PC-3 (cell line): ENCODE measurements around the gene CFAP46. TPM values are rescaled to one million over a fixed set of nuclear protein-coding genes. Genes with fewer than 3 reads are reported as not detected.

Source experiments
- ATAC-seq: fragments of 200-7000 bp; cut with Tn5 transposase; 2 replicates; pipeline ENCODE4 v1.9.1; 2020; ENCODE audit warnings: mild to moderate bottlenecking, moderate library complexity
- BruUV-seq: library from RNA; stranded (reverse); fragments of 400-500 nt; replicated peaks from 2 replicates; lab custom pipeline; 2021; lab: Mats Ljungman, UMichigan
- CTCF ChIA-PET: fragments of 300-600 bp; sonication (Branson Sonifier 250); formaldehyde crosslinking; loops from one replicate; lab custom pipeline; 2022; ENCODE audit warnings: antibody characterized with exemption; lab: Charles Lee
- POLR2A ChIA-PET: fragments of 300-600 bp; sonication (Branson Sonifier 250); formaldehyde crosslinking; loops from one replicate; lab custom pipeline; 2022; ENCODE audit warnings: antibody characterized with exemption; ENCODE audit not compliant: unreplicated experiment; lab: Charles Lee
- DNase-seq: peaks from one replicate; pipeline ENCODE4 v3.0.0-alpha.2; 2015
- H2AFZ ChIP-seq: fragments of 300-600 bp; sonication (generic); 2 replicates; pipeline ENCODE4 v1.6.0; 2016; ENCODE audit warnings: antibody characterized with exemption, low read length
- H3F3A ChIP-seq: fragments of 300-600 bp; sonication (generic); one replicate; pipeline ENCODE4 v1.6.0; 2017; ENCODE audit warnings: antibody characterized with exemption, low read length, control low read depth, mild to moderate bottlenecking; ENCODE audit not compliant: unreplicated experiment
- H3K27ac ChIP-seq: fragments of 300-600 bp; sonication (generic); 2 replicates; pipeline ENCODE4 v1.5.1; 2016; ENCODE audit warnings: mild to moderate bottlenecking, low read length
- H3K27me3 ChIP-seq: fragments of 300-600 bp; sonication (generic); 2 replicates; pipeline ENCODE4 v1.6.1; 2016; ENCODE audit warnings: low read length, mixed read lengths
- H3K36me3 ChIP-seq: fragments of 300-600 bp; sonication (generic); 2 replicates; pipeline ENCODE4 v1.6.1; 2016; ENCODE audit warnings: low read depth, mixed run types, low read length, mixed read lengths
- H3K4me1 ChIP-seq: fragments of 300-600 bp; sonication (generic); 2 replicates; pipeline ENCODE4 v1.5.1; 2016; ENCODE audit warnings: low read length; ENCODE audit not compliant: insufficient read depth
- H3K4me2 ChIP-seq: fragments of 300-600 bp; sonication (generic); 2 replicates; pipeline ENCODE4 v1.6.0; 2016; ENCODE audit warnings: low read length
- H3K4me3 ChIP-seq: fragments of 300-600 bp; sonication (generic); 2 replicates; pipeline ENCODE4 v1.5.1; 2016; ENCODE audit warnings: mild to moderate bottlenecking, low read length, mixed read lengths
- H3K79me2 ChIP-seq: fragments of 300-600 bp; sonication (generic); 2 replicates; pipeline ENCODE4 v1.6.1; 2017; ENCODE audit warnings: low read length, mixed read lengths
- H3K9ac ChIP-seq: fragments of 300-600 bp; sonication (generic); 2 replicates; pipeline ENCODE4 v1.6.0; 2016; ENCODE audit warnings: mild to moderate bottlenecking, low read length
- H3K9me2 ChIP-seq: fragments of 300-600 bp; sonication (generic); replicated peaks from 2 replicates; pipeline ENCODE4 v1.6.1; 2016; ENCODE audit warnings: mixed run types, low read length, mixed read lengths
- H3K9me3 ChIP-seq: fragments of 300-600 bp; sonication (generic); 2 replicates; pipeline ENCODE4 v1.6.1; 2016; ENCODE audit warnings: low read length, mixed read lengths
- H4K20me1 ChIP-seq: fragments of 300-600 bp; sonication (generic); 2 replicates; pipeline ENCODE4 v1.6.1; 2016; ENCODE audit warnings: low read length, mixed read lengths
- EZH2 ChIP-seq: fragments of 300-600 bp; sonication (generic); IDR thresholded peaks from one replicate; pipeline ENCODE4 v1.6.1; 2017; ENCODE audit warnings: antibody characterized with exemption, mild to moderate bottlenecking, low read length; ENCODE audit not compliant: unreplicated experiment
- EZH2phosphoT487 ChIP-seq: fragments of 300-600 bp; sonication (generic); IDR thresholded peaks from 2 replicates; pipeline ENCODE4 v1.6.1; 2018; ENCODE audit warnings: mild to moderate bottlenecking, antibody characterized with exemption, low read length, borderline replicate concordance
- intact Hi-C: fragments of 100-400 bp; cut with micrococcal nuclease; formaldehyde crosslinking; loops from 2 replicates; pipeline ENCODE4 v1.9.0; 2023
- total RNA-seq: library from RNA; depleted of rRNA; stranded (reverse); fragments of >200 nt; gene quantifications from 2 replicates; pipeline ENCODE4 v1.2.3, GENCODE V29; 2014
- TF ChIP-seq, protein P1 (sequence below): fragments of 300-600 bp; sonication (generic); conservative IDR thresholded peaks from 2 replicates; pipeline ENCODE4 v1.5.1; 2017; ENCODE audit warnings: antibody characterized with exemption, low read depth, mild to moderate bottlenecking, low read length

Gene CFAP46
- total RNA-seq, 1 experiment from 2014 or later: 0.04 TPM

DNA sequence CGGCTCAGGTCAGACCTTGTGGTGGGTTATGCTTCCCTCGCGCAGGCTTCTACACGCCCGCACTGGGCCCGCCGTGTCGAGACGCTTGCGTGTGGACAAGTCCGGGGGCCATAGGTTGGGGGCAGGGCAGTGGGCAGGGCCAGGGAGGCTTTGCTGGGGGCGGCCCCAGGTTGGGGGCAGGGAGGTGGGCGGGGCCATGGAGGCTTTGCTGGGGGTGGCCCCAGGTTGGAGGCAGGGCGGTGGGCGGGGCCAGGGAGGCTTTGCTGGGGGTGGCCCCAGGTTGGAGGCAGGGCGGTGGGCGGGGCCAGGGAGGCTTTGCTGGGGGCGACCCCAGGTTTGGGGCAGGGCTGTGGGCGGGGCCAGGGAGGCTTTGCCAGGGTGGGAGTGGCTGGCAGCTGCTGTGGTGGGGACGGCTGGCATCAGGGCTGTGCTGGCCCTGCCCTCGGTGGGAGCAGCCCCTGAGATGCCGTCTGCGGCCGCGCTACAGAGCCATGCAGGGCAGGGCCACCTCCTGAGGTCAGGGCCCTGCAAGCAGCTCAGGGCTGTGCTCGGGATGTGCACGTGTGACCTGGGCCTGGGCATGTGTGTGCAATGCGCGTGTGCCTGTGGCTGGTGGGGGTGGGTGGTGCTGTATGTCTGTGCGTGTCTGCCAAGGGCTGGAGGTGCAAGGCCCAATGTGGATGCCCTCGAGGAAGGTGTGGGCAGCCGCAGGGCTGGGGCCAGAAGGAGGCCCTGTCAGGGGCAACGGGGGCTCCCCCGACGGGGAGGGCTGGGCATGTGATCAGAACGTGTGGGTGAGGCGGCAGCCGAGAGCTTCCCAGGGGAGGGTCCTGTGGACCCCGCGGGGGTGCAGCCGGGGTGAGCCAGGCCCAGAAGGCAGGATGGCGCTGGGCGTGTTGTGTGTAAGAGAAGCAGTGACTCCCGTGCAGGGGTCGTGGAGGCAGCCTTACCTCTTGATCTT is 84.0 kb downstream of the CFAP46 start:
- Histone ChIP-seq H3K27me3 (peaks cover 43% of the 10 kb centered on the region), H4K20me1 (no peaks in the 10 kb centered on the region), H3K4me2 (no peak overlapping the region), H3K79me2 (no peaks in the 10 kb centered on the region), H3K4me1 (no peaks in the 10 kb centered on the region), H3K9me3 (no peaks in the 10 kb centered on the region), H3K4me3 (no peak overlapping the region), H2AFZ (no peak overlapping the region), H3K36me3 (no peaks in the 10 kb centered on the region), H3K27ac (no peak overlapping the region), H3K9ac (no peak overlapping the region), H3K9me2 (no peaks in the 10 kb centered on the region), H3F3A (no peaks in the 10 kb centered on the region)
- CTCF ChIA-PET: no interaction called here
- DNase-seq: no peak
- intact Hi-C loops: no loop called here
- no TSS peak for BruUV-seq
- POLR2A ChIA-PET: no interaction called here
- no peak for TF ChIP-seq EZH2
- TF ChIP-seq EZH2phosphoT487: no peak
- TF ChIP-seq, protein P1, sequence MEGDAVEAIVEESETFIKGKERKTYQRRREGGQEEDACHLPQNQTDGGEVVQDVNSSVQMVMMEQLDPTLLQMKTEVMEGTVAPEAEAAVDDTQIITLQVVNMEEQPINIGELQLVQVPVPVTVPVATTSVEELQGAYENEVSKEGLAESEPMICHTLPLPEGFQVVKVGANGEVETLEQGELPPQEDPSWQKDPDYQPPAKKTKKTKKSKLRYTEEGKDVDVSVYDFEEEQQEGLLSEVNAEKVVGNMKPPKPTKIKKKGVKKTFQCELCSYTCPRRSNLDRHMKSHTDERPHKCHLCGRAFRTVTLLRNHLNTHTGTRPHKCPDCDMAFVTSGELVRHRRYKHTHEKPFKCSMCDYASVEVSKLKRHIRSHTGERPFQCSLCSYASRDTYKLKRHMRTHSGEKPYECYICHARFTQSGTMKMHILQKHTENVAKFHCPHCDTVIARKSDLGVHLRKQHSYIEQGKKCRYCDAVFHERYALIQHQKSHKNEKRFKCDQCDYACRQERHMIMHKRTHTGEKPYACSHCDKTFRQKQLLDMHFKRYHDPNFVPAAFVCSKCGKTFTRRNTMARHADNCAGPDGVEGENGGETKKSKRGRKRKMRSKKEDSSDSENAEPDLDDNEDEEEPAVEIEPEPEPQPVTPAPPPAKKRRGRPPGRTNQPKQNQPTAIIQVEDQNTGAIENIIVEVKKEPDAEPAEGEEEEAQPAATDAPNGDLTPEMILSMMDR: no peak
- ATAC-seq: no peak

DNA sequence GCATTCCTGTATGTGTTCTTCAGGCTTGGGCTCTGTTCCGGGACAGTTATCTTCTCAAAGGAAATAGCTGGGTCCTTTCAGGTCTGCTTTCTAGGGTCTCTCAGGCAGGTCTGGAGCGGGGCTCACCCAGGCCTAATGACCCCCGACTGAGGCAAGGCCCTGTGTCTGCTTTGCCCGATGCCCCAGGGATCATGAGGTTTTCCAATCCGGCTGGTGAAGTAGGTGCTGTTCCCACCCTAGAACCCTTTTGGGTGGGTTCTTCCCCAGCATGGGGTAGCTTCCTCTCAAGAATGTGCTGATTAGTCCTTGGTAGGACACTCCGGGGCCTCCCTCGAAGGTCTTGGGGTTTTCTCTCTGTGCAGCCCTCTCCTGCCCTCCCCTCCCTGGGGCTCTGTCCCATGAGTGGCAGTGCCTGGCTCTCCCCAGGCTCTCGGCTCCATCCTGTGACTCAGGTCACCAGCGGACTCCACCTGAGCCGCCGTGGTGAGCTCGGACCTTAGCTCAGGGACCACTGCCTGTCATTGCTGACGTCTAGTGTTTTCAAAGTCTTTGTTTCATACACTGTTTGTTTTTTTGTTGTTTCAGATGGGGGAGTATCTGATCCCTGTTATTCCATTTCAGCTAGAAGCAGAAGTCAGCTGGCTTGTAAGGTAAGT is 85.4 kb downstream of the CFAP46 start:
- ChIA-PET POLR2A (no interaction called here), CTCF (no interaction called here)
- no peaks in the 10 kb centered on the region for H3F3A ChIP-seq

More for the DNA sequence above, 85.4 kb downstream of the CFAP46 start:
- Histone ChIP-seq H2AFZ (no peak overlapping the region), H3K4me2 (no peak overlapping the region), H3K4me1 (no peaks in the 10 kb centered on the region), H3K9me3 (no peaks in the 10 kb centered on the region), H3K27me3 (peaks cover 54% of the 10 kb centered on the region), H3K4me3 (no peak overlapping the region), H3K36me3 (no peaks in the 10 kb centered on the region), H3K79me2 (no peaks in the 10 kb centered on the region), H3K9me2 (no peaks in the 10 kb centered on the region), H4K20me1 (no peaks in the 10 kb centered on the region), H3K27ac (no peak overlapping the region), H3K9ac (no peak overlapping the region)
- intact Hi-C loops: no loop called here
- no TSS peak for BruUV-seq
- DNase-seq: no peak
- TF ChIP-seq EZH2phosphoT487 (no peak), EZH2 (no peak)
- TF ChIP-seq, protein P1: no peak
- ATAC-seq: no peak
